ENCODE data around the gene ETFB. TPM values are rescaled to one million over a fixed set of nuclear protein-coding genes. Genes with fewer than 3 reads are reported as not detected.

ETFB gene
- total RNA-seq, 1 donor from 2014 or later = 36.9 TPM

DNA sequence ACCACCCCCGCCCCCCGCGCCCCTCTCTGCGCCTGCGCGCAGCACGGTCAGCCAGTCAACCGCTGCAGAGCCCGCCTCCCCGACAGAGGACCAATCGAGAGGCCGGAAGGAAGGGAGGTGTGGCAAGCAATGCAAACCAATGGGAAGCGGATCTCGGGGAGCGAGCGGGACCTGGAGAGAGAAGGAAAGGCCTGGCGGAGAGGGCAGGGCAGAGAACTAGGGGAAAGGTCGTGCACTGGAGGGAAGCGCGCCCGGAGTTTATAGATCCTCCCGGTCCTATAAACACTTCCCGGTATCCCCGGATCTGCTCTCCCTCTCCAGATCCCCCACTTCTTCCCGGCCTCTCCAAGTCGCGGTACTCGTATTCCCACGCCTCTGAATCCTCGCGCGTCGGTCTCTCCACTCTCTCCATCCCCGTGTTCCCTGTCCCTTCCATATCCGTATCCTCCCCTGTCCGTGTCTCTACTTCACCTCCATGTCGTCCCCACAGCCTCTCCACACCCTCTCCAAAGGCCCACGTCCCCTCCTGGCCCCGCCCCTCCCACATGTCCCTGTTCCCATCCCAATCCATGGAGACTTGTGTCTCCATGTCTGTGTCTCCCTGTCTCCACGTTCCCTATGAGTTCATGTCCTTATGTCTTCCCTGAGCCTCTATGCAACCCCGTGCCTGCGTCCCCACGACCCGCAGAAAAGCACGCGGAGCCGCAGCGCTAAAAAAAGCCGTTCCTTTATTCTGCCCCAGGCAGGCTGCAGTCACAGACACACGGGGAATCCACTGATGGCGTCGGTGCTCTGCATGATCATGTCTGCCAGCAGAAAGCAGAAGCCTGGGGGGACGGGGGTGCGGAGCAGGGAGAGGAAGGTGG, 434 bp upstream of the ETFB start:
- no peaks in the 10 kb centered on the region for H3K27me3 ChIP-seq (ENCODE audit: control insufficient read depth, insufficient read depth, low read length)
- DNase-seq (ENCODE audit: low read depth) = peak; percentile 87
- peak overlapping the region; percentile 90 for H3K4me3 ChIP-seq (ENCODE audit: low read depth, low read length)
- TF ChIP-seq CTCF (IDR thresholded peaks at IDR 0.05; ENCODE audit: insufficient read depth, low read length, poor library complexity, severe bottlenecking) = no peak
- no peaks in the 10 kb centered on the region for H3K36me3 ChIP-seq (ENCODE audit: control insufficient read depth, insufficient read depth, low read length)

GRCh38 chr19:51365211-51365964, 800 bp downstream of the ETFB start:
- Histone ChIP-seq H3K4me3 (ENCODE audit: low read depth, low read length) (peak overlapping the region; percentile 90), H3K27me3 (ENCODE audit: control insufficient read depth, insufficient read depth, low read length) (no peaks in the 10 kb centered on the region), H3K36me3 (ENCODE audit: control insufficient read depth, insufficient read depth, low read length) (no peaks in the 10 kb centered on the region)
- no peak for TF ChIP-seq CTCF (IDR thresholded peaks at IDR 0.05; ENCODE audit: insufficient read depth, low read length, poor library complexity, severe bottlenecking)
- DNase-seq (ENCODE audit: low read depth) = no peak

DNA sequence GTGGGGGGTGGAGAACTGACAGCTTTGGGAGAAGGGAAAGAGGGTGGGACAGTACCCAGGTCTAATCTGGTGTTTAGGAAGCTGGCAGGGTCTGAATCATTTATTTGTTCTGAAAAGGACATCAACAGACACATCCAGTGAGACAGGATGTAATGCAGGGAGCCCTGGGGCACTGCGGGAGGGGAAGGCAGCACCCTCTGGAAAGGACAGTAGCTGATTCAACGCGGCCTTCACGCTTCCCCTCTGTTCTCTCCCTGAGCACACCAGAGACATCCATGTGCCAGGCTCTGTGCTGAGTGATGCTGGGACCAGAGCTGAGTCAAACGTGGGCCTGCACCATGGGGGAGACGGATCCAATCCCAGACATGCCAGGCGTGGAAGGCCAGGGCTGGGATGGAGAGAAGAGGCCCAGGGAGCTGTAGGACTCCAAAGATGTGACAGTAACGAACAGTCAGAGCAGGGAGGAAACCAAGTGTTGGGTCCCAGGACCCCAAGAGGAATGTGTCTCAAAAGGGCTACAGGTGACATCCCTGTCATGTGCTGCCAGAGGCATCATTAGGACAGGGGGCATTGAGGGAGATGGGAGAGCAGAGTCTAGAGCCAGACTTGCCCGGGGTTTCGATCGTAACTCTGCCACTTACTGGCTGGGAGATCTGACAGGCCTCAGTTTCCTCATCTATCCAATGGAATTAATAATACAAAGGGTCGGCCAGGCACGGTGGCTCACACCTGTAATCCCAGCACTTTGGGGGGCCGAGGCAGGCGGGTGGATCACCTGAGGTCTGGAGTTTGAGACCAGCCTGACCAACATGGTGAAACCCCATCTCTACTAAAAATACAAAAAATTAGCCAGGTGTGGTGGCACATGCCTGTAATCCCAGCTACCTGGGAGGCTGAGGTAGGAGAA, 1.7 kb downstream of the ETFB start:
- no peak for DNase-seq (ENCODE audit: low read depth)
- H3K27me3 ChIP-seq (ENCODE audit: control insufficient read depth, insufficient read depth, low read length) = no peaks in the 10 kb centered on the region
- H3K36me3 ChIP-seq (ENCODE audit: control insufficient read depth, insufficient read depth, low read length) = no peaks in the 10 kb centered on the region
- no peak overlapping the region for H3K4me3 ChIP-seq (ENCODE audit: low read depth, low read length)
- no peak for TF ChIP-seq CTCF (IDR thresholded peaks at IDR 0.05; ENCODE audit: insufficient read depth, low read length, poor library complexity, severe bottlenecking)

GRCh38 chr19:51361239-51361638, 4.9 kb downstream of the ETFB start:
- Histone ChIP-seq H3K27me3 (ENCODE audit: control insufficient read depth, insufficient read depth, low read length) (no peaks in the 10 kb centered on the region), H3K36me3 (ENCODE audit: control insufficient read depth, insufficient read depth, low read length) (no peaks in the 10 kb centered on the region), H3K4me3 (ENCODE audit: low read depth, low read length) (no peak overlapping the region)
- TF ChIP-seq CTCF (IDR thresholded peaks at IDR 0.05; ENCODE audit: insufficient read depth, low read length, poor library complexity, severe bottlenecking) = no peak
- no peak for DNase-seq (ENCODE audit: low read depth)

DNA sequence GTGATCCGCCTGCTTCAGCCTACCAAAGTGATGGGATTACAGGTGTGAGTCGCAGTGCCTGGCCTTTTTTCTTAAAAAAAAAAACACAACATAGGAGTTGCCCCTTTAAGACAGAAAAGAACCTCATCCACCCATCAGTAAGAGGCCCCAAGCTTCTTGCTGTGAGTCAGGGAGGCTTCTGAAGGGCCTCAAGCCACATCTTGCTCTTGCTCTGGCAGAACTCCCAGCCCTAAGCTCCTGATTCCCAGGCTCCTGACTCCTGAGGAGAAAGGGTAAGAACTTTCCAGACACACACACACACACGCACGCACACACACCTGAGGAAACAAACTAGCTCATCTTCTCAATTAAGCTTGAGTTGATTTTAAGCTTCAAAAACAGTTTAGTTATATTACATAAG, 6.9 kb downstream of the ETFB start:
- DNase-seq (ENCODE audit: low read depth) = no peak
- no peak for TF ChIP-seq CTCF (IDR thresholded peaks at IDR 0.05; ENCODE audit: insufficient read depth, low read length, poor library complexity, severe bottlenecking)
- Histone ChIP-seq H3K36me3 (ENCODE audit: control insufficient read depth, insufficient read depth, low read length) (no peaks in the 10 kb centered on the region), H3K27me3 (ENCODE audit: control insufficient read depth, insufficient read depth, low read length) (no peaks in the 10 kb centered on the region), H3K4me3 (ENCODE audit: low read depth, low read length) (no peak overlapping the region)
